GM12878 (cell line): ENCODE measurements around the gene CAMKMT. TPM values are rescaled to one million over a fixed set of nuclear protein-coding genes. Genes with fewer than 3 reads are reported as not detected.

ENCODE experiments used
- BACH1 ChIP-seq: fragments of 450-650 bp; IDR thresholded peaks from 2 replicates; pipeline ENCODE4 v1.6.1; 2017; ENCODE audit warnings: mild to moderate bottlenecking, borderline replicate concordance
- BMI1 ChIP-seq: fragments of 450-650 bp; IDR thresholded peaks from 2 replicates; pipeline ENCODE4 v1.6.1; 2016; ENCODE audit warnings: mild to moderate bottlenecking, moderate library complexity, borderline replicate concordance
- BRCA1 ChIP-seq: IDR thresholded peaks from 2 replicates; pipeline ENCODE4 v1.6.1; 2011; ENCODE audit warnings: low read depth, low read length, improper control_type of control experiment
- CBX3 ChIP-seq: fragments of 200-600 bp; sonication (generic); IDR thresholded peaks from 2 replicates; pipeline ENCODE4 v1.6.1; 2016; ENCODE audit warnings: low read depth, borderline replicate concordance
- CHD2 ChIP-seq: IDR thresholded peaks from 2 replicates; pipeline ENCODE4 v1.6.1; 2011; ENCODE audit warnings: low read depth, low read length, improper control_type of control experiment, borderline replicate concordance
- CREM ChIP-seq: IDR thresholded peaks from 2 replicates; pipeline ENCODE4 v1.6.1; 2014; ENCODE audit warnings: antibody characterized with exemption, low read depth
- E4F1 ChIP-seq: fragments of 450-650 bp; IDR thresholded peaks from 2 replicates; pipeline ENCODE4 v1.6.1; 2018; ENCODE audit warnings: borderline replicate concordance, mild to moderate bottlenecking; ENCODE audit not compliant: partially characterized antibody
- FOS ChIP-seq: IDR thresholded peaks from 3 replicates; pipeline ENCODE4 v1.6.1; 2011; ENCODE audit warnings: borderline replicate concordance; ENCODE audit not compliant: insufficient read length; ENCODE audit errors: extremely low read depth
- GATAD2B ChIP-seq: fragments of 450-650 bp; conservative IDR thresholded peaks from 2 replicates; pipeline ENCODE4 v1.6.1; 2017; ENCODE audit warnings: low read depth, mild to moderate bottlenecking, moderate library complexity
- IRF3 ChIP-seq: fragments of 450-650 bp; IDR thresholded peaks from 2 replicates; pipeline ENCODE4 v1.6.1; 2014; ENCODE audit warnings: mild to moderate bottlenecking
- JUNB ChIP-seq: IDR thresholded peaks from 2 replicates; pipeline ENCODE4 v1.6.1; 2016; ENCODE audit warnings: antibody characterized with exemption, mild to moderate bottlenecking
- JUND ChIP-seq: IDR thresholded peaks from 2 replicates; pipeline ENCODE4 v1.6.1; 2012; ENCODE audit warnings: low read depth, mild to moderate bottlenecking, low read length, improper control_type of control experiment, moderate library complexity
- KDM1A ChIP-seq: fragments of 200-600 bp; sonication (generic); IDR thresholded peaks from 2 replicates; pipeline ENCODE4 v1.6.1; 2016; ENCODE audit warnings: borderline replicate concordance
- MEF2A ChIP-seq: IDR thresholded peaks from 2 replicates; pipeline ENCODE4 v1.6.1; 2011; ENCODE audit warnings: low read depth, mild to moderate bottlenecking, low read length, moderate library complexity; ENCODE audit not compliant: insufficient read depth
- NBN ChIP-seq: fragments of 450-650 bp; IDR thresholded peaks from 2 replicates; pipeline ENCODE4 v1.6.1; 2016
- NFXL1 ChIP-seq: fragments of 450-650 bp; IDR thresholded peaks from 2 replicates; pipeline ENCODE4 v1.6.1; 2017; ENCODE audit warnings: antibody characterized with exemption, mild to moderate bottlenecking, borderline replicate concordance
- NRF1 ChIP-seq: conservative IDR thresholded peaks from 2 replicates; pipeline ENCODE4 v1.6.1; 2011; ENCODE audit warnings: mild to moderate bottlenecking, low read depth, low read length, improper control_type of control experiment
- PAX8 ChIP-seq: fragments of 450-650 bp; IDR thresholded peaks from 2 replicates; pipeline ENCODE4 v1.6.1; 2017; ENCODE audit warnings: mild to moderate bottlenecking, moderate library complexity
- PBX3 ChIP-seq: IDR thresholded peaks from 2 replicates; pipeline ENCODE4 v1.6.1; 2011; ENCODE audit warnings: mild to moderate bottlenecking, low read depth, low read length, moderate library complexity; ENCODE audit not compliant: insufficient replicate concordance
- PML ChIP-seq: IDR thresholded peaks from 2 replicates; pipeline ENCODE4 v1.6.1; 2012; ENCODE audit warnings: low read length, inconsistent platforms
- POLR2AphosphoS2 ChIP-seq: IDR thresholded peaks from 2 replicates; pipeline ENCODE4 v1.6.1; 2011; ENCODE audit warnings: low read depth, mild to moderate bottlenecking, low read length, improper control_type of control experiment, moderate library complexity
- POLR2AphosphoS5 ChIP-seq: IDR thresholded peaks from 2 replicates; pipeline ENCODE4 v1.6.1; 2011; ENCODE audit warnings: mild to moderate bottlenecking, low read length, inconsistent platforms
- RFX5 ChIP-seq: IDR thresholded peaks from 2 replicates; pipeline ENCODE4 v1.6.1; 2011; ENCODE audit warnings: low read depth, low read length, improper control_type of control experiment
- SIN3A ChIP-seq: IDR thresholded peaks from 2 replicates; pipeline ENCODE4 v1.6.1; 2012; ENCODE audit warnings: low read depth, low read length, improper control_type of control experiment
- SRF ChIP-seq, 2 experiments: IDR thresholded peaks; 2 replicates each; pipeline ENCODE4 v1.6.1; 2011; ENCODE audit warnings: low read depth in 2 of 2, low read length in 2 of 2, mild to moderate bottlenecking in 1 of 2, moderate library complexity in 1 of 2
- SUPT20H ChIP-seq: IDR thresholded peaks from 2 replicates; pipeline ENCODE4 v1.6.1; 2011; ENCODE audit warnings: low read depth, mild to moderate bottlenecking, low read length, moderate library complexity, borderline replicate concordance; ENCODE audit not compliant: control insufficient read depth
- ZBED1 ChIP-seq: IDR thresholded peaks from 2 replicates; pipeline ENCODE4 v1.6.1; 2016; ENCODE audit warnings: borderline replicate concordance
- ZNF24 ChIP-seq: fragments of 450-650 bp; IDR thresholded peaks from 2 replicates; pipeline ENCODE4 v1.6.1; 2017; ENCODE audit warnings: antibody characterized with exemption, mild to moderate bottlenecking
- ZSCAN29 ChIP-seq: fragments of 450-650 bp; IDR thresholded peaks from 2 replicates; pipeline ENCODE4 v1.6.1; 2017; ENCODE audit warnings: mild to moderate bottlenecking, moderate library complexity
- polyA plus RNA-seq, 11 experiments: library from polyadenylated mRNA; depleted of rRNA in 4 of 11; unstranded in 6 of 11; stranded (reverse) in 5 of 11; fragments of >200 nt; fragmentation: Nextera tagmentation in 4 of 11; fragmentation: Illumina TruSeq in 1 of 11; extraction: Ambion mirVana in 4 of 11; extraction: Trizol in 1 of 11; gene quantifications; 1 replicate in 1 of 11; 2 replicates in 10 of 11; pipeline versions ENCODE4 v1.2.1 to v1.2.3, GENCODE V29; 2011 to 2016; ENCODE audit warnings: inconsistent platforms in 2 of 11, missing spikeins in 2 of 11, low read depth in 1 of 11
- total RNA-seq, 4 experiments: library from RNA; depleted of rRNA in 3 of 4; stranded (reverse); fragments of >200 nt in 3 of 4; fragmentation: Illumina TruSeq in 1 of 4; extraction: Trizol in 1 of 4; gene quantifications; 2 replicates each; pipeline versions ENCODE4 v1.2.1 to v1.2.3, GENCODE V29; 2013 to 2021

The CAMKMT gene
- total and polyA plus RNA-seq, 10 of the 15 experiments (the other 5 are each of a cell fraction or from before 2014, with no cell fraction given): 2.7 to 16.0 (median 11.8) TPM

- TF ChIP-seq BRCA1: no peak
- no peak for TF ChIP-seq POLR2AphosphoS2
- no peak; the same call in 1 of the 2 replicates for TF ChIP-seq GATAD2B
- TF ChIP-seq ZNF24: no peak
- TF ChIP-seq NRF1: no peak
- no peak for TF ChIP-seq SIN3A
- peak; percentile 41 for TF ChIP-seq PBX3
- no peak for TF ChIP-seq PAX8
- peak; percentile 63 for TF ChIP-seq CREM
- TF ChIP-seq CHD2: peak; percentile 59; the same call in 1 of the 2 replicates
- no peak for TF ChIP-seq ZBED1
- no peak for TF ChIP-seq NFXL1
- no peak for TF ChIP-seq JUND
- TF ChIP-seq KDM1A: no peak
- peak; percentile 99 for TF ChIP-seq JUNB
- 0 out of 2 replicates have a peak, but pooled peaks have one; percentile 4 for TF ChIP-seq MEF2A
- TF ChIP-seq E4F1: no peak
- no peak for TF ChIP-seq POLR2AphosphoS5
- TF ChIP-seq RFX5: no peak
- TF ChIP-seq FOS: no peak
- TF ChIP-seq IRF3: peak; percentile 70; the same call in 1 of the 2 replicates
- no peak for TF ChIP-seq BMI1
- no peak for TF ChIP-seq ZSCAN29
- TF ChIP-seq NBN: peak; percentile 93; the same call in 1 of the 2 replicates
- no peak for TF ChIP-seq BACH1
- TF ChIP-seq PML: no peak
- no peak for TF ChIP-seq SUPT20H
- TF ChIP-seq CBX3: no peak
- TF ChIP-seq SRF (IDR thresholded peaks at IDR 0.05; ENCODE audit: low read depth in 2 of 2, low read length in 2 of 2): no peak
These were observed 417.1 kb downstream of the CAMKMT start (continued) for GRCh38 chr2:44778671-44779476.
